NCI-H2227 (cell line): ENCODE results near the gene CEP170.

Experiments
- DNase-seq: peaks from one replicate; lab custom pipeline; 2025; ENCODE audit not compliant: unreplicated experiment; lab: John Stamatoyannopoulos, UW

CEP170 gene

GRCh38 chr1:243254927-243255790 lies at the start of gene CEP170:
Gene CEP170 (minus strand): TSS chr1:243255281. CDS start chr1:243225280, 30,001 bp downstream.
- DNase-seq: peak; percentile 99

GRCh38 chr1:243301059-243301458 lies 46.0 kb upstream of the CEP170 start:
- no peak for DNase-seq

- no peak for DNase-seq
Measured at GRCh38 chr1:243299069-243299468, 44.0 kb upstream of the CEP170 start.

- no peak for DNase-seq
Measured at GRCh38 chr1:243294723-243295121, 39.6 kb upstream of the CEP170 start.

- no peak for DNase-seq
Measured at GRCh38 chr1:243293941-243294722, 39.1 kb upstream of the CEP170 start.

- no peak for DNase-seq
Measured at GRCh38 chr1:243292117-243292516, 37.0 kb upstream of the CEP170 start.

GRCh38 chr1:243291292-243291691 lies 36.2 kb upstream of the CEP170 start:
- DNase-seq: no peak

GRCh38 chr1:243288062-243288461 lies 33.0 kb upstream of the CEP170 start:
- DNase-seq: no peak

GRCh38 chr1:243287652-243288051 lies 32.6 kb upstream of the CEP170 start:
- no peak for DNase-seq

- DNase-seq: no peak
Measured at GRCh38 chr1:243287123-243287460, 32.0 kb upstream of the CEP170 start.

GRCh38 chr1:243286409-243287122 lies 31.5 kb upstream of the CEP170 start:
- no peak for DNase-seq

GRCh38 chr1:243281672-243282071 lies 26.6 kb upstream of the CEP170 start:
- DNase-seq: no peak

GRCh38 chr1:243280571-243281129 lies 25.6 kb upstream of the CEP170 start:
- no peak for DNase-seq

GRCh38 chr1:243275316-243275715 lies 20.2 kb upstream of the CEP170 start:
- DNase-seq: no peak

GRCh38 chr1:243273945-243274344 lies 18.9 kb upstream of the CEP170 start:
- DNase-seq: no peak

- DNase-seq: no peak
Measured at GRCh38 chr1:243273506-243273905, 18.4 kb upstream of the CEP170 start.

GRCh38 chr1:243272401-243272800 lies 17.3 kb upstream of the CEP170 start:
- DNase-seq: no peak

- no peak for DNase-seq
Measured at GRCh38 chr1:243271996-243272395, 16.9 kb upstream of the CEP170 start.

GRCh38 chr1:243270097-243270864 lies 15.2 kb upstream of the CEP170 start:
- no peak for DNase-seq

GRCh38 chr1:243269461-243269801 lies 14.3 kb upstream of the CEP170 start:
- no peak for DNase-seq
